Endothelial cell of umbilical vein (primary cell): ENCODE data around the gene ATXN10. TPM values are rescaled to one million over a fixed set of nuclear protein-coding genes. Genes with fewer than 3 reads are reported as not detected.

Experiments used
- BruUV-seq: library from RNA; stranded (reverse); fragments of 400-500 nt; replicated peaks from 2 replicates; lab custom pipeline; 2021; lab: Mats Ljungman, UMichigan
- CTCF ChIA-PET: fragments of 300-600, 350-600 bp; sonication (Branson Sonifier 250); formaldehyde crosslinking; loops from one replicate; lab custom pipeline; 2021; ENCODE audit warnings: antibody characterized with exemption, inconsistent platforms; lab: Charles Lee
- POLR2A ChIA-PET: fragments of 300-600, 350-600 bp; sonication (Branson Sonifier 250); formaldehyde crosslinking; loops from one replicate; lab custom pipeline; 2021; ENCODE audit warnings: antibody characterized with exemption, inconsistent platforms; lab: Charles Lee
- DNase-seq: peaks from one replicate; pipeline ENCODE4 v3.0.0-alpha.2; 2011; ENCODE audit warnings: low read depth, low spot score
- FAIRE-seq: peaks from 2 replicates; lab custom pipeline; 2011; peaks lifted over from hg19 to GRCh38; lab: Jason Lieb, UNC
- H2AFZ ChIP-seq: 2 replicates; pipeline ENCODE4 v1.6.0; 2012; ENCODE audit warnings: low read depth, low read length, control low read depth, inconsistent platforms
- H3K27ac ChIP-seq: 2 replicates; pipeline ENCODE4 v1.5.1; 2011; ENCODE audit warnings: low read depth, mild to moderate bottlenecking, control low read depth, low read length, moderate library complexity; ENCODE audit not compliant: insufficient read depth
- H3K27me3 ChIP-seq, 2 experiments: 2 replicates each; pipeline versions ENCODE4 v1.6.0 to v1.6.1; 2011; ENCODE audit warnings: low read length in 2 of 2, mixed read lengths in 1 of 2; ENCODE audit not compliant: control insufficient read depth in 2 of 2, insufficient read depth in 2 of 2
- H3K36me3 ChIP-seq, 2 experiments: 2 replicates in 1 of 2; 3 replicates in 1 of 2; pipeline ENCODE4 v1.5.1; 2011; ENCODE audit warnings: low read length in 2 of 2, mild to moderate bottlenecking in 1 of 2, moderate library complexity in 1 of 2; ENCODE audit not compliant: control insufficient read depth in 2 of 2, insufficient read depth in 2 of 2; ENCODE audit errors: extremely low read depth in 1 of 2
- H3K4me1 ChIP-seq: 3 replicates; pipeline ENCODE4 v1.5.1; 2011; ENCODE audit warnings: mild to moderate bottlenecking, low read length; ENCODE audit not compliant: control insufficient read depth, insufficient read depth; ENCODE audit errors: extremely low read depth
- H3K4me2 ChIP-seq: 2 replicates; pipeline ENCODE4 v1.6.1; 2011; ENCODE audit warnings: low read length, control low read depth, mixed read lengths; ENCODE audit not compliant: insufficient read depth
- H3K4me3 ChIP-seq, 3 experiments: fragments of 200-600 bp in 1 of 3; sonication (generic), shearing (Covaris generic) in 1 of 3; replicated peaks in 1 of 3; 2 replicates each; pipeline ENCODE4 v1.5.1; 2011 to 2016; ENCODE audit warnings: control low read depth in 3 of 3, low read length in 3 of 3, mild to moderate bottlenecking in 2 of 3, inconsistent platforms in 1 of 3, low read depth in 1 of 3, moderate library complexity in 1 of 3; ENCODE audit not compliant: insufficient read depth in 1 of 3
- H3K79me2 ChIP-seq: 2 replicates; pipeline ENCODE4 v1.6.0; 2012; ENCODE audit warnings: low read length, inconsistent platforms; ENCODE audit not compliant: control insufficient read depth, insufficient read depth
- H3K9ac ChIP-seq: replicated peaks from 2 replicates; pipeline ENCODE3; 2011; ENCODE audit warnings: low read length, control low read depth; ENCODE audit not compliant: insufficient read depth; ENCODE audit errors: extremely low read depth
- H3K9me1 ChIP-seq: replicated peaks from 3 replicates; pipeline ENCODE4 v1.6.0; 2011; ENCODE audit warnings: mild to moderate bottlenecking, low read length; ENCODE audit not compliant: control insufficient read depth, insufficient read depth; ENCODE audit errors: extremely low read depth
- H3K9me3 ChIP-seq: replicated peaks from 2 replicates; pipeline ENCODE4 v1.5.1; 2012; ENCODE audit warnings: low read length, inconsistent platforms; ENCODE audit not compliant: control insufficient read depth, insufficient read depth
- H4K20me1 ChIP-seq: replicated peaks from 2 replicates; pipeline ENCODE3; 2011; ENCODE audit warnings: mild to moderate bottlenecking, low read length; ENCODE audit not compliant: control insufficient read depth, insufficient read depth; ENCODE audit errors: extremely low read depth
- CTCF ChIP-seq, 2 donors: IDR thresholded peaks; 1 replicate in 1 of 2; 2 replicates in 1 of 2; pipeline ENCODE4 v1.5.1; 2011; ENCODE audit warnings: low read length in 2 of 2, mild to moderate bottlenecking in 2 of 2, moderate library complexity in 2 of 2, control low read depth in 1 of 2, inconsistent platforms in 1 of 2, low read depth in 1 of 2; ENCODE audit not compliant: insufficient read depth in 1 of 2; ENCODE audit errors: extremely low read depth in 1 of 2
- EZH2 ChIP-seq: IDR thresholded peaks from 2 replicates; pipeline ENCODE4 v1.6.1; 2012; ENCODE audit warnings: borderline replicate concordance, low read depth, mild to moderate bottlenecking, moderate library complexity, low read length, inconsistent platforms; ENCODE audit not compliant: severe bottlenecking
- FOS ChIP-seq: IDR thresholded peaks from 2 replicates; pipeline ENCODE4 v1.6.1; 2011; ENCODE audit warnings: mild to moderate bottlenecking, low read length, moderate library complexity, borderline replicate concordance; ENCODE audit not compliant: insufficient read depth
- JUN ChIP-seq: IDR thresholded peaks from 2 replicates; pipeline ENCODE4 v1.6.1; 2011; ENCODE audit warnings: borderline replicate concordance, low read depth; ENCODE audit not compliant: insufficient read length, insufficient read depth
- dilution Hi-C: fragments of 300-500 bp; cut with MboI; formaldehyde crosslinking; loops from one replicate; pipeline ENCODE4 v1.15.0; 2019; ENCODE audit warnings: low sequenced_read_pairs; ENCODE audit not compliant: extremely low pct_ligation_motif_present
- intact Hi-C: fragments of 100-400 bp; cut with micrococcal nuclease; formaldehyde crosslinking; loops from one replicate; pipeline ENCODE4 v1.10.0; 2022
- polyA plus RNA-seq, 4 experiments: library from polyadenylated mRNA; depleted of rRNA in 3 of 4; stranded (reverse) in 3 of 4; unstranded in 1 of 4; fragments of >200 nt; gene quantifications; 2 replicates each; pipeline versions ENCODE4 v1.2.1 to v1.2.3, GENCODE V29; 2011 to 2012; ENCODE audit warnings: missing spikeins in 1 of 4
- total RNA-seq: library from RNA; stranded (reverse); gene quantifications from 2 replicates; pipeline ENCODE4 v1.2.3, GENCODE V29; 2021
- TF ChIP-seq, protein P1 (sequence below): IDR thresholded peaks from 2 replicates; pipeline ENCODE4 v1.6.1; 2011; ENCODE audit not compliant: insufficient read depth, insufficient read length

The ATXN10 gene
- total and polyA plus RNA-seq, 2 donors (not counting 3 experiments of a cell fraction or from before 2014, with no cell fraction given): 73.2 to 91.9 TPM

DNA sequence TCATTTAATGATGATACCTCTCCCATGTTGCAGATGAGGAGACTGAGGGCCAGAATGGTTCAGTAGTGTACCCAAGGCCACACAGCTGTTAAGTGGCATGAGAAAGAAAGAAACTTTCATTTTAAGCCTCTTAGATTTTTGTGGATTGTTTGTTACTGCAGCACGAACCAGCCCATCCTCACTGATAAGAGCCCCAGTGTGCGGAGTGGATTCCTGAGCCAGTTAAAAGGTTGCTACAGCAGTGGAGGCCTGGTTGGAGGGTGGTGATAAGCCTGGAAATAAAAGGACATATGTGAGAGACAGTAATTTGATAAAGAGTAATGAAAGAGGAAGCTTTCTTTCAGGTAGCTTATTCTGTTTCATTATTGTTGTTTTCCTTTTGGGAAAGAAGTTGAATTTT, 89.0 kb downstream of the ATXN10 start:
- no peaks in the 10 kb centered on the region for H3K79me2 ChIP-seq
- H4K20me1 ChIP-seq: no peaks in the 10 kb centered on the region
- BruUV-seq: no TSS peak
- TF ChIP-seq FOS: no peak
- TF ChIP-seq, protein P1, sequence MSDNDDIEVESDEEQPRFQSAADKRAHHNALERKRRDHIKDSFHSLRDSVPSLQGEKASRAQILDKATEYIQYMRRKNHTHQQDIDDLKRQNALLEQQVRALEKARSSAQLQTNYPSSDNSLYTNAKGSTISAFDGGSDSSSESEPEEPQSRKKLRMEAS: no peak
- TF ChIP-seq CTCF (IDR thresholded peaks at IDR 0.05; ENCODE audit: extremely low read depth in 1 of 2, insufficient read depth in 1 of 2, low read depth in 1 of 2, low read length in 2 of 2): no peak
- no peak for TF ChIP-seq EZH2
- no peak for TF ChIP-seq JUN
- H3K4me3 ChIP-seq: no peak overlapping the region
- H3K9me3 ChIP-seq: no peaks in the 10 kb centered on the region
- H3K27me3 ChIP-seq: no peaks in the 10 kb centered on the region
- ChIA-PET CTCF (interaction anchor here (1.4 kb wide), 1 partner anchor 9 kb away, joined by 3 read pairs; no protein-coding TSS in a partner anchor), POLR2A (no interaction called here)
- no peak for FAIRE-seq
- DNase-seq: no peak
- H3K9me1 ChIP-seq: no peaks in the 10 kb centered on the region
- no peak overlapping the region for H3K27ac ChIP-seq
- no peak overlapping the region for H3K9ac ChIP-seq
- H2AFZ ChIP-seq: no peak overlapping the region
- H3K4me1 ChIP-seq: no peaks in the 10 kb centered on the region
- H3K36me3 ChIP-seq: no peaks in the 10 kb centered on the region
- dilution Hi-C loops (no loop called here), intact Hi-C loops (no loop called here)
- no peak overlapping the region for H3K4me2 ChIP-seq
